ENCODE measurements around the gene SMAP2. TPM values are rescaled to one million over a fixed set of nuclear protein-coding genes. Genes with fewer than 3 reads are reported as not detected.

SMAP2 gene
- polyA plus RNA-seq, 3 donors: 302 to 382 (median 359) TPM

DNA sequence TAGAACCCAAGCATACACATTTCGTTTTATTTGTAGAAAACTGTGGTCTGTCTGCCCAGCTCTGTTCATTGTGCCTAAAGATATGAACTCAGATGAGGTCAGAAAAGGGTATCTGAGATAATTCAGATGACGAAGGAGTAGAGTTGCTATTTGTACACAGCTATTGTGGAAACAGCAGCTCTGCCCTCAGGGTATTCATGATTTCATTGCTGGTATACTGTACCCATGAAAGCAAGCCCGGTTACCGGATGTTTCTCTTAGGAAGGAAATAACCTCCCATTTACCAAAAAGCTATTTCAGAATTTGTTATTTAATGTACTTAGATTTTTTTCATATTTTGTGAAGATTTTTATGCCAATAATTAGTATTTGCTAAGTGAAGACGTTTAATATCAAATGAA is 37.8 kb downstream of the SMAP2 start:
- no peak for TF ChIP-seq CTCF (IDR thresholded peaks at IDR 0.05)
- H2AFZ ChIP-seq (ENCODE audit: insufficient read depth, low read depth, low read length, poor library complexity, severe bottlenecking): no peak overlapping the region
- no peaks in the 10 kb centered on the region for H3K9me3 Mint-ChIP-seq
- H4K20me1 ChIP-seq (ENCODE audit: insufficient read depth, low read length): peaks cover 98% of the 10 kb centered on the region
- H3K9me3 ChIP-seq (replicated peaks in 1 of 2; ENCODE audit: control insufficient read depth in 1 of 2, insufficient read depth in 1 of 2, low read length in 2 of 2): no peaks in the 10 kb centered on the region
- peaks cover 84 to 86% of the 10 kb centered on the region in 2 donors for H3K36me3 Mint-ChIP-seq
- H3K4me1 ChIP-seq (ENCODE audit: control insufficient read depth in 1 of 2, insufficient read depth in 2 of 2, low read length in 2 of 2): no peaks in the 10 kb centered on the region
- 100% methylated on average over 1 of the region's 5 CpGs for WGBS (ENCODE audit: insufficient coverage)
- peaks cover 45% of the 10 kb centered on the region for H3K79me2 ChIP-seq (ENCODE audit: insufficient read depth, low read length)
- DNase-seq: no peak
- H3K27me3 ChIP-seq (ENCODE audit: control insufficient read depth in 2 of 2, insufficient read depth in 2 of 2, low read length in 2 of 2): no peaks in the 10 kb centered on the region
- H3K27ac ChIP-seq (ENCODE audit: low read depth in 1 of 2, low read length in 2 of 2): peak overlapping the region in 1 of 2 donors; percentile 7
- H3K27ac Mint-ChIP-seq: no peak overlapping the region
- peaks cover 92 to 98% of the 10 kb centered on the region in 2 donors for H3K36me3 ChIP-seq (replicated peaks in 1 of 2; ENCODE audit: control insufficient read depth in 1 of 2, insufficient read depth in 2 of 2, low read length in 2 of 2)
- H3K9ac ChIP-seq (ENCODE audit: insufficient read depth, low read length, poor library complexity, severe bottlenecking): no peak overlapping the region
- H3K4me3 ChIP-seq (replicated peaks in 1 of 3; ENCODE audit: low read depth in 2 of 3, low read length in 3 of 3): no peak overlapping the region
- H3K27me3 Mint-ChIP-seq (ENCODE audit: low read depth in 3 of 3): peaks cover 0 to 2% (median 0%) of the 10 kb centered on the region in 3 donors
- intact Hi-C loops (cut with micrococcal nuclease): no loop called here
- H3K4me3 Mint-ChIP-seq: no peak overlapping the region
- H3K4me1 Mint-ChIP-seq: no peaks in the 10 kb centered on the region
- no peak overlapping the region for H3K4me2 ChIP-seq (replicated peaks; ENCODE audit: extremely low read depth, low read length, poor library complexity, severe bottlenecking)

DNA sequence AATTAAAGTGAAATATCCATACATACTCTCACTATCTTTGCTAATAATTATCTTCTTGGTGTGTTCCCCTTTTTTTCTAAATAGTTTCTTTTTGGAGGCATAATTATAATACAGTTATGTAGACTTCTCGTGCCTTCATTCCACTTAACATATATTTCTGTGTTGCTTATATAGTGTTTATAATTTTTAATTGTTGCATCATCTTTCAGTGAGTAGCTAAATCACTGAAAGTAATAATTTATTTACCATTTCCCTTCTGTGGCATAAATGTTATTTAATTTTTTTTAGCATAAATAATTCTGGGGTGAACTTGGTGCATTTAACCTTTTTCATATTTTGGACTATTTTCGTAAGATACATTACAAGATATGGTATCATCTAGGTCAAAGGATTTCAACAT is 38.3 kb downstream of the SMAP2 start:
- no peaks in the 10 kb centered on the region for H3K9me3 ChIP-seq (replicated peaks in 1 of 2; ENCODE audit: control insufficient read depth in 1 of 2, insufficient read depth in 1 of 2, low read length in 2 of 2)
- H3K9ac ChIP-seq (ENCODE audit: insufficient read depth, low read length, poor library complexity, severe bottlenecking): no peak overlapping the region
- no peaks in the 10 kb centered on the region for H3K27me3 ChIP-seq (ENCODE audit: control insufficient read depth in 2 of 2, insufficient read depth in 2 of 2, low read length in 2 of 2)
- no peak overlapping the region for H3K27ac ChIP-seq (ENCODE audit: low read depth in 1 of 2, low read length in 2 of 2)
- H3K79me2 ChIP-seq (ENCODE audit: insufficient read depth, low read length): peaks cover 39% of the 10 kb centered on the region
- intact Hi-C loops (cut with micrococcal nuclease): no loop called here
- Mint-ChIP-seq H3K4me3 (no peak overlapping the region), H3K4me1 (no peaks in the 10 kb centered on the region), H3K9me3 (no peaks in the 10 kb centered on the region), H3K27ac (no peak overlapping the region), H3K36me3 (peaks cover 85 to 88% of the 10 kb centered on the region in 2 donors), H3K27me3 (ENCODE audit: low read depth in 3 of 3) (peaks cover 0 to 2% (median 0%) of the 10 kb centered on the region in 3 donors)
- H4K20me1 ChIP-seq (ENCODE audit: insufficient read depth, low read length): peaks cover 98% of the 10 kb centered on the region
- no peak for TF ChIP-seq CTCF (IDR thresholded peaks at IDR 0.05)
- WGBS (ENCODE audit: insufficient coverage): no CpG with 5 or more reads among the region's 2 CpGs
- H3K4me1 ChIP-seq (ENCODE audit: control insufficient read depth in 1 of 2, insufficient read depth in 2 of 2, low read length in 2 of 2): no peaks in the 10 kb centered on the region
- no peak overlapping the region for H3K4me3 ChIP-seq (replicated peaks in 1 of 3; ENCODE audit: low read depth in 2 of 3, low read length in 3 of 3)
- peaks cover 94 to 98% of the 10 kb centered on the region in 2 donors for H3K36me3 ChIP-seq (replicated peaks in 1 of 2; ENCODE audit: control insufficient read depth in 1 of 2, insufficient read depth in 2 of 2, low read length in 2 of 2)
- no peak overlapping the region for H3K4me2 ChIP-seq (replicated peaks; ENCODE audit: extremely low read depth, low read length, poor library complexity, severe bottlenecking)
- DNase-seq: no peak
- H2AFZ ChIP-seq (ENCODE audit: insufficient read depth, low read depth, low read length, poor library complexity, severe bottlenecking): no peak overlapping the region

All from CD14-positive monocyte (primary cell).